GM18511 (cell line): ENCODE results near the gene TRIM17.

Experiments
- ATAC-seq: cut with Tn5 transposase; IDR thresholded peaks from one replicate; pipeline ENCODE4 v1.9.1; 2021; ENCODE audit warnings: mild to moderate bottlenecking, moderate library complexity; ENCODE audit not compliant: unreplicated experiment

Gene TRIM17

DNA sequence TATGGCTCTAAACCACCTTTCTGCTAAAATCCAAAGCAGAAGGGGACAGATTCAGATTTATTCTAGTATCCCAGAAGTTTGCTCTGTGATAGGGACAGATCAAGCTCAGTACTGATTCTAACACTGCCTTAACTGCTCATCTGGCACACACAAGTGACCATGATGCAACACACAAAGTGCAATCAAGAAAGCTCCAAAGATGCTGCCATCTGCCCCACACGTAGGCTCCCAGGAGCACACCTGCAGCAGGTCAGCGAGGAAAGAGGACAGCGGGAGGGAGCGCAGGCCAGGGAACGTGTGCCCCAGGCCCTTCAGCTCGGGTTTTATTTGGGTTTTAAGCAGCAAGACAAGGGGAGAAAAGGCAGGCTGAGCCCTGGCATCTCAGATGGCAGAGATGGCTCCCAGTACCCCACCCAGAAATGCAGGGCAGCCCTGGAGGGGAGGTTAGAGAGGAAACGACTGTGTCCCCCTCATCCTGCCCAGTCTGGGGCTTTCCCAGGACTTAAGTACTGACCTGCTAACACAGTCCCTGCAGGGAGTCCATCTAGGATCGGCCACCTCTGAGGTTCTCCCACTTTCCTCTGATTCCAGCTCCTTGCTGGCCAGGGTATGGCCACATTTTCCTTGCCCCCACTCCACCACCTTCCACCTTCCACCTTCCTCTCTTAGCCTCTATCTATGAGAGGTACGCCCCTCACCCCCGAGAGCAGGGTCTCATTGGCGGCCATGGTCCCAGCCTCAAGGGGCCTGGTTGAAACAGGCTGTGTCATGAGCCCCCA is 11.3 kb downstream of the TRIM17 start:
- no peak for ATAC-seq

DNA sequence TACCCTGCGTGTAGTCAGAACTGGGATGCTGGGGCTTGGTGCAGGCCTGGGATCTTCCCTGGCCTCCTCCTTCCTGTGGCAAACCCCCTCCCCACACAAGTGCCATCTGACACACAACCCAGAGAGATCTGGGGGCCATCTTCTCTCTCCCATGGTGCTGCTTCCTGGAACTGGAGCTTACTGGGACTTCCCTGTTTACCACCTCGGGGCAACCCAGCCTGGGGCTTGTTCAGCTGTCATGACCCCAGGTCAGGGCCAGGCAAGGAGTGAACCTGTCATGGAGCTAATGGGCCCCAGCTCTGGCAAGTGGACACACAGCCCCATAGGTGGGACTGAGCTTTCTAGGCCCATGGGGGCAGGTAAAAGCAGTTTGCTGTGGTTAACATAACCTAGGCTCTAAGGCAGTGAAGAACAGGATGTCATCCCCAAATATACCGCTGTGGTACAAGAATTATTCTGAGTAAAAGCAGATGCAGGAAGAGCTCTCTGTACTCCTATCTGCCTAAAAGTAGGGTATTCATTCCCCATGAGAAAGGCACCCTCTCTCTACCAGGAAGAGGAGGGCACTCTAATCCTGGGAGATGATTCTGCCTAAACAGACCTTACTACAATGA is 12.4 kb downstream of the TRIM17 start:
- no peak for ATAC-seq

GRCh38 chr1:228403231-228403631 is 13.4 kb downstream of the TRIM17 start:
- no peak for ATAC-seq

- ATAC-seq = no peak
These were observed 14.0 kb downstream of the TRIM17 start for GRCh38 chr1:228402641-228403025.

GRCh38 chr1:228401782-228402640 is 14.7 kb downstream of the TRIM17 start:
- no peak for ATAC-seq

- no peak for ATAC-seq
These were observed 15.8 kb downstream of the TRIM17 start for GRCh38 chr1:228400692-228401454.

GRCh38 chr1:228400237-228400651 is 16.4 kb downstream of the TRIM17 start:
- no peak for ATAC-seq

DNA sequence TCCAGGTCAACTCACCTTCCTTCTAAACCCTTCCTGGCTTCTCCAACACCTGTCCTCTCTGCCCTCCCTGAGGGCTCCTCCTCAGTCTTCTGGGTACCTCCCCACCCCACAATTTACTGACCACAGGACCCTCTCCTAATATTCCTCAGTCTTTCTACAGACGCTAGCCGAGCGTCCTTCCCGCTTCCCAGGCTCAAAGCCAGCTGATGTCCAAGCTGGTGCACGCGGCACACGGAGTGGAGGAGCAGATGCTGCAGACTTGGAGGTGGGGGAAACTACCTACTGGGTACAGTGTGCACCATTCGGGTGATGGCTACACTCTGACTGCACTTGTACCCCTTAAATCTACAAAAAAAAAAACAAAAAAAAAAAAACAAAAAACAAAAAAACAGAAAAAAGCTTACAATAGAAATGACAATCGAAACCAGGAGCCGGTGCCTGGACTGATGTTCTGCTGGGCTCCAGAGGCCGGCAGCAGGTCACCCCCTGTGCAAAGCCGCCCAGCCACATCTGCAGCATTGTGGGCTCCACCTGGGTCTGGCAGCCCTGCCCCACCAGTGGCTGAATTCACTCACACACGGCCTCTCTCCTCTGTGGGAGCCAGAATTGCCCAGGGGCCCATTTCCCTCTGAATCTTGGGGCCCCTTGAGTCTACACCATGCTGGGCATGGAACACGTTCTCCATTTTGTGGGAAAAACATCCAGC is 17.0 kb downstream of the TRIM17 start:
- ATAC-seq = no peak

GRCh38 chr1:228398741-228399461 is 17.8 kb downstream of the TRIM17 start:
- ATAC-seq = no peak

GRCh38 chr1:228397966-228398365 is 18.7 kb downstream of the TRIM17 start:
- ATAC-seq = no peak

DNA sequence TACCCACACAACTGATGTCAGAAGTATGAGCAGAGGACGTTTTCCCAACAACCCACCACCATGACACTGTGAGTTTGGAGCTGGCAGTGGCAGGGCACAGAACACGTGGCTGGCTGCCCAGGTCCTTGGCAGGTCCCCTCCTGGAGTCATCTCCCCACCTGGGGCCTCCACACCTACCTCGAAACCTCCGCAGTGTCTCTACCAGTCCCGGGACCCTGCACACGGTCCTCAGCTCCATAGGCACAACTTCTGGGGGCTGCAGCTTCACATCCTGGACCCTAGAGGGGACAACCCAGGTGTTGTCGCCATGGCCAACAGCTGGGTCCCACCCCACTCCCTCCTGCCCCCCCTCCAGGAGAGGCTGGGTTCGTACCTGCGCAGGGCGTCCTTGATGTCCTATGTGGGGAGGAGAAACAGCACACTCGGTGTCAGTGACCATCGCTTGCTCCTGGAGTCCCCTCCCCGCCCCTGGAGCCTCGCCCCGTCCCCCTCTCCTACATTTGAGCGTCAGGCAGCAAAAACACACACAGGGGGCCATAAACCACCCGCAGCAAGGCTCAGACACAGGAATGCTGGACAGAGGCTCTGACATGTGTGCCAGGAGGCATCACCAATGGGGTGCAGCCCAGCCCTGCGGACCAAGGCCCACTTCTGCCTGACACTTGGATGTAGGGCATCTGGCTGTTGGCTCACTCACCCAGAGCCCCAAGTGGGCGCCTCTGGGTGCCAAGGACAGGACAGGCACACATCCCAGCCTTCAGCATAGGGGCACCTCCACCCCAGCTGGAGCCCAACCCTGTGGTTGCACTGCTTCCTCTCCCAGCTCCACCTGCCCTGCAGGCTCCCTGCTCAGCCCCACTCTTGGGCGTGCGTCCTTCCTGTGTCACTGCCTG is 19.6 kb downstream of the TRIM17 start:
- ATAC-seq = no peak

DNA sequence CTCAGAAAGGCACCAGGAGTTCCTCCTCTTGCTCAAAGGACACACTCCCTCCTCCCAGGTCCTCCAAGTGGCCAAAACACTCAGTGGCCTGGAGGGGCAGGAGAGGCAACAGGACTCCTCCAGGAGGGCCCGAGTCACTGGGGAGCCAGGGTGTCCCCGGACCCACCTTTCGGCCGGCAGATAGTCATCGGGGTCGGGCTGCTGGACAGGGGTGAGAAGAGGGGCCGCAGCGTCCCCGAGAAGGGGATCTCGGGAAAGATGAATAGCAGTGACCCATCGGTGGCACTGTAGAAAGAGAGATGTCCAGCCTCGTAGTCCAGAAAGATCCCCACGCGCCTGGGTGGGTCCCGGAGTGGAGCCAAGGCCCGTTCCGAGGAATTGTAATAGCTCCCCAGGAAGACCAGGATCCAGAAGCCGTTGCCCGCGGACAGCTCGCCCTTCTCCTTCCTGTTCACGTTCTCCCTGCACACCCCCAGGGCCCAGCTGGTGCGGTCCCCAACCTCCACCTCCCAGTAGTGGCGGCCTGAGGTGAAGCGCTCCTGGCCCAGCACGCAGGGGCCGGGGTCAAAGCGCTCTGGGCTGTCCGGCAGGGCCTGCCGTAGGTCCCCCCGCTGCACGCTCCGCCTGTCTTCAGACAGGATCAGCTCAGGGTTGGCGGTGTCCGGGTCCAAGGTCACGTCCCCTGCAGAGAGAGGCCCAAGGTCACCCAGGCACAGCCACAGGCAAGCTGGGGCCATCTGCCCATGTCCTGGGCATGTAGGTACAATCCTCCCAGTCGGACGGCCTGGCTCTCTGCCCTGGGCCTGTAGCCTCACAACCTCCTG is 21.9 kb downstream of the TRIM17 start:
- no peak for ATAC-seq

DNA sequence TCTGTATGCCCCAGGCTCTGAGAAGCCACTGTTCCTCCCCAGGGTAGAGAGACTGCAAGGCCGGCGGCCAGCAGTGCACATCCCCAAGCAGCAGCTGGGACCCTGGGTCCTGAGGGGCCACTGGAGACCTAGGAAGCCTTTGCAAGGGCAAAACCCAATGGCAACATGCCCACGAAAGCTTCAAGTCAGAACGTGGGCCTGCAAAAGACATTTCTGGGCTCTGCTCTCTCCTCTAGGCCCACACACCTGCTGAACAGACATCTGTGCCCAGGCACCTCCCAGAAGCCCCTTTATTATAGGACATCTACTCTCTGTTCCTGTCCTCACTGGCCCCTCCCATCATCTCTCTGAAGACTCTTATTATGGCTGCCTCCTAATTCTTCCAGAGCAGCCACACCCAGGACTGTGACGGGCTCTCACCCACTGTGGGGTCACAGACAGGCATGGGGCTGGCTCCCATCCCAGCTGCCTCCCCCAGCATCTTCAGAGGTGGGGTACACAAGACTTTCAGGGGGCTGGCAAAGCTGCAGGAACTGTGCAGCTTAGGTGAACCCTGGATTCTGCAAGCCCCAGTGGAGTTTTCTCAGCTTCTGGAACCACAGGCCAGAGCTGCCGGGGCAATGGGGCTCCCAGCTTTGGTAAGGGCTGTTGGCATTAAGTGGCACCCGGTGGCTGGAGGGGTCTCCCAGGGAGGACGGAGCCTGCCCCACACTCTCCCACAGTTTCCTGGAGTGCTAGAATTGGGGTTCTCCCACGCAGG is 22.7 kb downstream of the TRIM17 start:
- ATAC-seq = no peak

GRCh38 chr1:228393268-228393701 is 23.4 kb downstream of the TRIM17 start:
- ATAC-seq = no peak

DNA sequence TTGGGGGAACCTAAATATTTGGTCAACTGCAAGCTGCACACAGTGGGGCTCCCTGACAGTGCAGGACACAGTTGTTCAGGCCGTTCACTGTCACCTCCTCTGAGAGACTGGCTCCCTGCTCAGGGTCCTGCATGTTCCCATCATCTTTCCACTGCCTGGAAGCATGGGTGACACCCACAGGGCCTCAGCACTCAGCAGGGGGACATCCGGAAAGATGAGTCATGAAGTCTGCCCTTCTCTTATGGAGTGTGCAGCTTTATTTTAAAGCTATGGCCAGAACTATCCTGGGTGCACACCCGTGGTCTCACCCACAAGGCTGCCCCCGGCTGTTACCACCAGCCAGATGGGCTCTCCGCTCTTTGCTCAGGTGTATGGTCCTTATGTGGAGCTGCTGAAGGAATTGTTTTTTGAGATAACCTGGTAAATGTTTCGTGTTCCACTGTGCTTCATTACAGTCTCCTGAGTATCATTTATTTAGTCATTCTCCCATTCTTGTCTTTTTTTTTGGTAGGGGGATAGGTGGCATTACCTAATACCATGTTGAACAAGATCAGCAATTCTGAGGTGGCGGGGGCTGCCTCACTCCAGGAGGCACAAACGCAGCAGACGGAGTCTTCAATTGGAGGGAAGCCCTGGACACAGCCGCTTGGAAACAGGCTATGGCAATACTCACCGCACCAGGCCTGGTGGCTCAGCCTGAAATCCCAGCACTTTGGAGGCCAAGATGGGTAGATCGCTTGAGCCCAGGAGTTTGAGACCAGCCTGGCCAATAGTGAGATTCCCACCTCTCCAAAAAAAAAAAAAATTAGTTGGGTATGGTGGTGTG is 24.3 kb downstream of the TRIM17 start:
- no peak for ATAC-seq

DNA sequence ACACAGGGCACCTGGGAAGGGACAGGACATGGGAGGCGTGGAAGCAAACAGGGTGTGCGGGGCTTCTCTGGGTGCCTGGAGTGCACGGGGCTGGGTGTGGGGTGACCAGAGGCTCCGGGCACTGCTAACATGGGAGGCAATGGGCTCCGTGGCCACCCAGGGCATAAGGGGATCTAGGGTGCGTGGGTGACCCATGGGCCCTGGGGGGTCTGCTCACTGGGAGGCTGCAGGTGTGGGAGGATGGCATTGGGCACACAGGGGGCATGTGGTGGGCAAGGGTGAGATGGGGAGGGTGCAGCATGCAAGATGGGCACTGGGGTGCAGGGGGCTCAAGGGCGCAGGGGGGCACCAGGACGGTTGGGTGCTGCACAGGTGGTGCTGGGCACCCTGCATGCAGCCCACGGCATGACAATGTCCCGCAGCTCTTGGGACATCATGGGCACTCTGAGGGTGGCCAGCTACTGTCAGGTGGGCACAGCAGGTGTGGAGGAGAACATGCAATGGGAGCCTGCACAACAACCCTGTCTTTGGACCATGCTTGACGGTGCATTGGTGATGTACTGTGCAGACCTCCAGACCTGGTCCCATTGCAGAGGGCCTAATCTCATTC is 25.1 kb downstream of the TRIM17 start:
- ATAC-seq = no peak
